Mesendoderm (in vitro differentiated cells): Measurements from ENCODE around the gene STN1.
A peak's percentile ranks its signal among the peaks of the same experiment; 100 is the strongest.

Source experiments
- DNase-seq: peaks from one replicate; pipeline ENCODE4 v3.0.0; 2013
- H2AK5ac ChIP-seq: 2 replicates; pipeline ENCODE4 v1.6.1; 2013; ENCODE audit warnings: low read length, inconsistent platforms
- H2BK120ac ChIP-seq: 2 replicates; pipeline ENCODE4 v1.6.1; 2013; ENCODE audit warnings: low read depth, mild to moderate bottlenecking, low read length, moderate library complexity, mixed read lengths
- H2BK15ac ChIP-seq: replicated peaks from 2 replicates; pipeline ENCODE4 v1.6.1; 2013; ENCODE audit warnings: low read depth, mild to moderate bottlenecking, moderate library complexity
- H2BK5ac ChIP-seq: 2 replicates; pipeline ENCODE4 v1.6.1; 2013; ENCODE audit warnings: low read length, inconsistent platforms
- H3K18ac ChIP-seq: 2 replicates; pipeline ENCODE4 v1.6.1; 2013; ENCODE audit warnings: mild to moderate bottlenecking, low read length, mixed read lengths
- H3K23ac ChIP-seq: one replicate; pipeline ENCODE4 v1.6.1; 2013; ENCODE audit warnings: low read length
- H3K27ac ChIP-seq: 2 replicates; pipeline ENCODE4 v1.5.1; 2013; ENCODE audit warnings: low read depth, mild to moderate bottlenecking, inconsistent platforms, low read length, moderate library complexity
- H3K27me3 ChIP-seq: 2 replicates; pipeline ENCODE4 v1.6.1; 2013; ENCODE audit warnings: low read length, control low read depth, mild to moderate bottlenecking, inconsistent platforms; ENCODE audit not compliant: insufficient read depth, poor library complexity
- H3K36me3 ChIP-seq: 2 replicates; pipeline ENCODE4 v1.6.1; 2013; ENCODE audit warnings: low read length, inconsistent platforms; ENCODE audit not compliant: control insufficient read depth, insufficient read depth
- H3K4ac ChIP-seq: one replicate; pipeline ENCODE4 v1.6.1; 2013; ENCODE audit warnings: low read depth, mild to moderate bottlenecking, low read length, moderate library complexity
- H3K4me1 ChIP-seq: 2 replicates; pipeline ENCODE4 v1.6.1; 2013; ENCODE audit warnings: low read depth, low read length, inconsistent platforms; ENCODE audit not compliant: control insufficient read depth
- H3K4me2 ChIP-seq: 2 replicates; pipeline ENCODE4 v1.6.1; 2013; ENCODE audit warnings: low read length
- H3K4me3 ChIP-seq: 2 replicates; pipeline ENCODE4 v1.5.1; 2013; ENCODE audit warnings: mild to moderate bottlenecking, low read length
- H3K56ac ChIP-seq: one replicate; pipeline ENCODE4 v1.6.1; 2013; ENCODE audit warnings: low read length
- H3K79me1 ChIP-seq: 2 replicates; pipeline ENCODE4 v1.6.1; 2013; ENCODE audit warnings: low read length, inconsistent platforms
- H3K79me2 ChIP-seq: 2 replicates; pipeline ENCODE4 v1.6.1; 2013; ENCODE audit warnings: mild to moderate bottlenecking, low read length; ENCODE audit not compliant: control insufficient read depth, insufficient read depth
- H3K9ac ChIP-seq: 2 replicates; pipeline ENCODE4 v1.6.1; 2013; ENCODE audit warnings: low read length, inconsistent platforms
- H4K5ac ChIP-seq: one replicate; pipeline ENCODE4 v1.6.1; 2013; ENCODE audit warnings: low read length
- H4K8ac ChIP-seq: one replicate; pipeline ENCODE4 v1.6.1; 2013; ENCODE audit warnings: low read depth, mild to moderate bottlenecking, control low read depth, low read length, moderate library complexity
- WGBS: extraction: QIAGEN DNeasy Blood & Tissue Kit; methylation state at CpG from one replicate; pipeline ENCODE4 v1.1.7; 2013; ENCODE audit warnings: low lambda C conversion rate, missing lambda C conversion rate; ENCODE audit not compliant: insufficient coverage; ENCODE audit errors: extremely low coverage; 5-methylcytosine and 5-hydroxymethylcytosine counted together

Gene STN1

GRCh38 chr10:103876155-103876554, 41.8 kb downstream of the STN1 start:
- Histone ChIP-seq H3K79me1 (no peaks in the 10 kb centered on the region), H3K4me1 (no peaks in the 10 kb centered on the region), H3K36me3 (no peaks in the 10 kb centered on the region), H2BK15ac (no peak overlapping the region), H2AK5ac (no peak overlapping the region), H3K56ac (no peak overlapping the region), H4K5ac (no peak overlapping the region), H3K18ac (no peak overlapping the region), H3K4me2 (no peak overlapping the region), H2BK5ac (no peak overlapping the region), H3K4me3 (no peak overlapping the region), H3K27me3 (no peaks in the 10 kb centered on the region), H4K8ac (no peak overlapping the region), H3K4ac (no peak overlapping the region), H3K9ac (no peak overlapping the region), H3K27ac (no peak overlapping the region), H3K79me2 (no peaks in the 10 kb centered on the region), H3K23ac (no peak overlapping the region), H2BK120ac (no peak overlapping the region)
- no peak for DNase-seq
- WGBS = no CpG with 5 or more reads among the region's 5 CpGs

GRCh38 chr10:103874730-103875129, 43.3 kb downstream of the STN1 start:
- Histone ChIP-seq H4K5ac (no peak overlapping the region), H2BK5ac (no peak overlapping the region)
- WGBS = no CpG with 5 or more reads among the region's 6 CpGs

DNA sequence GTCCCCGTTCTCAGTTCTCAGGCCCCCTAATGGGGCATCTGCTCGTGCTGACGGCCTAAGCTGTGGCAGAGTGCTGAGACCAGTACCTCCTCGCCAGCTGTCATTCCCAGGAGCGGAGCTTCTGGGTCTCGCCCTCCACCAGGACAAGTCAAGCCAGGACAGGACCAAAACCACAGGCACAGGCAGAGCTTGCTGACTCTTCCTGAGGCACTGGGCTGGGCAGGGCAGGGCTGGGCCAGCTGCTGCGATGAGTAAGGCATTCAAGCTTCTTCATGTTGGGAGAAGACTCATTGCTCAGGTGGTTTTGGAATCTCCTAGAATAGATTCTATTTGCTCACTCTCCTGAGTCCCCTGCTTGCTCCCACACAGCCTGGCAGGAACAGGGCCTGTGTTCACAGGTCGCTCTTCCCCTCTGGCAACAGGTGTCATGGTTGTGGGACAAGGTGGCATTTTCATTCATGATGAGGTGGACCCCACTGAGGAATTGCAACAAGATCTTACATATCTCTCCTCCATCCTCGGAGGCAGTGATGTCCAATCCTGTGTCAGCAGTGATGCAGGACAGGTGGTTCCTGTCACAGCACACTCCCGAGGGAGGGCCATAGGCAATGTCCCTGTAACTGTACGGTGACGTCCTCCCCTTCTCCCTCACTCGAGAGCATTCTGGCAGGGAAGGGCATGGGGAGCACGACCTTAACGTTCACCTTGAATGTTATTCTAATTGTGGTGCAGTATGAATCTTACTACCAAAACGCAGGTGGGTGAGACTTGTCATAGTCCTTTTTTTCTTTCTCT, 45.6 kb downstream of the STN1 start:
- peaks cover 3% of the 10 kb centered on the region for H3K4me1 ChIP-seq
- H3K23ac ChIP-seq = no peak overlapping the region
- H3K56ac ChIP-seq = no peak overlapping the region
- no peak overlapping the region for H4K8ac ChIP-seq
- H3K4ac ChIP-seq = no peak overlapping the region
- H3K9ac ChIP-seq = no peak overlapping the region
- no peak overlapping the region for H2AK5ac ChIP-seq
- no peak overlapping the region for H3K27ac ChIP-seq
- no peak for DNase-seq
- H3K4me2 ChIP-seq = no peak overlapping the region
- no peak overlapping the region for H2BK15ac ChIP-seq
- no peak overlapping the region for H2BK120ac ChIP-seq
- no CpG with 5 or more reads among the region's 16 CpGs for WGBS
- no peaks in the 10 kb centered on the region for H3K79me2 ChIP-seq
- no peak overlapping the region for H3K4me3 ChIP-seq
- H3K36me3 ChIP-seq = no peaks in the 10 kb centered on the region
- H3K18ac ChIP-seq = no peak overlapping the region
- H2BK5ac ChIP-seq = no peak overlapping the region
- no peaks in the 10 kb centered on the region for H3K79me1 ChIP-seq
- H3K27me3 ChIP-seq = no peaks in the 10 kb centered on the region
- H4K5ac ChIP-seq = no peak overlapping the region

More at GRCh38 chr10:103874730-103875129, 43.3 kb downstream of the STN1 start:
- H3K18ac ChIP-seq = no peak overlapping the region
- H2BK120ac ChIP-seq = no peak overlapping the region
- H3K4me2 ChIP-seq = no peak overlapping the region
- no peak overlapping the region for H3K4ac ChIP-seq
- H3K56ac ChIP-seq = no peak overlapping the region
- no peak overlapping the region for H3K23ac ChIP-seq
- H3K9ac ChIP-seq = no peak overlapping the region
- H3K27ac ChIP-seq = no peak overlapping the region
- H3K4me1 ChIP-seq = peaks cover 3% of the 10 kb centered on the region
- H4K8ac ChIP-seq = no peak overlapping the region
- no peak overlapping the region for H2BK15ac ChIP-seq
- H3K79me2 ChIP-seq = no peaks in the 10 kb centered on the region
- no peak for DNase-seq
- H3K36me3 ChIP-seq = no peaks in the 10 kb centered on the region
- no peak overlapping the region for H3K4me3 ChIP-seq
- H3K79me1 ChIP-seq = no peaks in the 10 kb centered on the region
- H2AK5ac ChIP-seq = no peak overlapping the region
- H3K27me3 ChIP-seq = no peaks in the 10 kb centered on the region

DNA sequence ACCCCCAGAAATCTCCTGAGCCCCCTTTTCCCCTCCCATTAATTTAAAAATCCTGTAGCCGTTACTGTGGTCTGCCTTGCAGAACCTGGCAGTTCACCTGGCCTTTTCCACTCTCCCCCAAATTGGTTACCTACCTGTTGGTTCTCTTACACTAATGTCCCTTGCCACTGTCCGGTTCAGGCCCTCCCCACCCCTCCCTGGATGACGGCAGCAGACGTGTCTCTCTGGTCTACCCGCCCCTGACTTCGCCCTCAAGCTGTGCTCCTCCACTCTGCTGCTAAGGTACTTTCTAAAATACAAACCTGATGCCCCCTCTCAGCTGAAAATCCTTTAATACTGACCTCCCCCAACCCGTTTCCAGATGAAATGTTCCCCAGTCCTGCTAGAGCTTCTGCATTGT, 47.0 kb downstream of the STN1 start:
- Histone ChIP-seq H3K18ac (no peak overlapping the region), H2BK5ac (no peak overlapping the region), H3K27ac (no peak overlapping the region), H3K4me1 (peaks cover 3% of the 10 kb centered on the region), H3K27me3 (no peaks in the 10 kb centered on the region), H3K4ac (no peak overlapping the region), H4K8ac (no peak overlapping the region), H3K79me1 (no peaks in the 10 kb centered on the region), H3K4me2 (no peak overlapping the region), H2BK120ac (no peak overlapping the region), H3K56ac (no peak overlapping the region), H3K23ac (no peak overlapping the region), H3K4me3 (no peak overlapping the region), H3K79me2 (no peaks in the 10 kb centered on the region), H2BK15ac (no peak overlapping the region), H3K9ac (no peak overlapping the region), H2AK5ac (no peak overlapping the region), H3K36me3 (no peaks in the 10 kb centered on the region), H4K5ac (no peak overlapping the region)
- no CpG with 5 or more reads among the region's 7 CpGs for WGBS
- no peak for DNase-seq

DNA sequence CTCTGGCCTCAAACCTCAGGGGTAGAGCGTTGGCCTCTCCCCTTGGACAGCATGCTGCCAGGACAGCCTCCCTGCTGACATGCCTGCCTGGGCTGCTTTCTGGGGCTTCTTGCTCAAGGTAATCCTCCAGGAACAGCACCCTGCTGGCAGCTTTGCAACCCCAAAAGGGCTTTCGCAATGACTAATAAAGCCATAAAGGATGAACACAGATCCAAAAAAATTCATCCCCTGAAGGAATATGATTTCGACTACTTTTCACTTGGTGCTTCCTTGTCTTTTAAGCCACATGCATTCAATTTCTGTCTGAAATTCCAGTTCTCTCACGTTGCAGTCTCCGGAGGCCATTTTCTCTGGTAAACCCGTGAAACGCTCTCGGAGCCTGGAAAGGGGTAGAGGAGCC, 47.5 kb downstream of the STN1 start:
- H4K5ac ChIP-seq = no peak overlapping the region
- H3K4me3 ChIP-seq = no peak overlapping the region
- H3K79me1 ChIP-seq = no peaks in the 10 kb centered on the region
- no peak overlapping the region for H2BK5ac ChIP-seq
- H4K8ac ChIP-seq = no peak overlapping the region
- H3K9ac ChIP-seq = no peak overlapping the region
- H3K4ac ChIP-seq = no peak overlapping the region
- no peak overlapping the region for H2BK15ac ChIP-seq
- DNase-seq = peak; percentile 45
- peaks cover 3% of the 10 kb centered on the region for H3K4me1 ChIP-seq
- H3K56ac ChIP-seq = no peak overlapping the region
- H3K36me3 ChIP-seq = no peaks in the 10 kb centered on the region
- H3K27ac ChIP-seq = no peak overlapping the region
- no peaks in the 10 kb centered on the region for H3K79me2 ChIP-seq
- no peak overlapping the region for H2AK5ac ChIP-seq
- H3K4me2 ChIP-seq = no peak overlapping the region
- WGBS = no CpG with 5 or more reads among the region's 8 CpGs
- H3K27me3 ChIP-seq = no peaks in the 10 kb centered on the region
- H3K18ac ChIP-seq = no peak overlapping the region
- H3K23ac ChIP-seq = peak overlapping the region; percentile 52
- H2BK120ac ChIP-seq = no peak overlapping the region

- H3K18ac ChIP-seq = no peak overlapping the region
- no peaks in the 10 kb centered on the region for H3K27me3 ChIP-seq
- H3K27ac ChIP-seq = no peak overlapping the region
- H3K9ac ChIP-seq = no peak overlapping the region
- no peak overlapping the region for H4K5ac ChIP-seq
- no peak overlapping the region for H2BK120ac ChIP-seq
- H3K23ac ChIP-seq = no peak overlapping the region
- H3K4me1 ChIP-seq = peaks cover 3% of the 10 kb centered on the region
- no peaks in the 10 kb centered on the region for H3K79me2 ChIP-seq
- H3K4me3 ChIP-seq = no peak overlapping the region
- no peak overlapping the region for H3K4ac ChIP-seq
- no peak overlapping the region for H2AK5ac ChIP-seq
- WGBS = no CpG with 5 or more reads among the region's 4 CpGs
- no peak overlapping the region for H4K8ac ChIP-seq
- no peaks in the 10 kb centered on the region for H3K79me1 ChIP-seq
- no peak overlapping the region for H3K4me2 ChIP-seq
- no peak overlapping the region for H2BK5ac ChIP-seq
- H3K36me3 ChIP-seq = no peaks in the 10 kb centered on the region
- H3K56ac ChIP-seq = no peak overlapping the region
- no peak overlapping the region for H2BK15ac ChIP-seq
- DNase-seq = no peak
Measured at GRCh38 chr10:103869336-103869735, 48.6 kb downstream of the STN1 start.
